ACC112 (cell line): ENCODE measurements around the gene GOT1.

Experiments
- H2AFZ ChIP-seq: fragments of 200-600 bp; sonication (generic); one replicate; pipeline ENCODE4 v1.6.0; 2017; ENCODE audit warnings: antibody characterized with exemption, low read length; ENCODE audit not compliant: unreplicated experiment
- H3K27ac ChIP-seq: fragments of 200-600 bp; sonication (generic); 2 replicates; pipeline ENCODE4 v1.5.1; 2014; ENCODE audit warnings: low read depth, mild to moderate bottlenecking, antibody characterized with exemption, low read length, moderate library complexity
- H3K27me3 ChIP-seq: fragments of 200-600 bp; sonication (generic); 2 replicates; pipeline ENCODE4 v1.6.1; 2014; ENCODE audit warnings: mild to moderate bottlenecking, antibody characterized with exemption, low read length, moderate library complexity, mixed read lengths; ENCODE audit not compliant: insufficient read depth
- H3K36me3 ChIP-seq: fragments of 200-600 bp; sonication (generic); 2 replicates; pipeline ENCODE4 v1.6.1; 2016; ENCODE audit warnings: mild to moderate bottlenecking, antibody characterized with exemption, low read length, moderate library complexity, mixed read lengths; ENCODE audit not compliant: insufficient read depth
- H3K4me1 ChIP-seq: fragments of 200-600 bp; sonication (generic); one replicate; pipeline ENCODE4 v1.6.1; 2016; ENCODE audit warnings: low read length, mixed read lengths; ENCODE audit not compliant: insufficient read depth, unreplicated experiment, control insufficient read depth
- H3K4me3 ChIP-seq: fragments of 200-600 bp; sonication (generic); 2 replicates; pipeline ENCODE4 v1.5.1; 2014; ENCODE audit warnings: mild to moderate bottlenecking, low read depth, low read length
- H3K79me2 ChIP-seq: fragments of 200-600 bp; sonication (generic); one replicate; pipeline ENCODE4 v1.6.0; 2016; ENCODE audit warnings: low read length; ENCODE audit not compliant: control insufficient read depth, unreplicated experiment, insufficient read depth

Gene GOT1

DNA sequence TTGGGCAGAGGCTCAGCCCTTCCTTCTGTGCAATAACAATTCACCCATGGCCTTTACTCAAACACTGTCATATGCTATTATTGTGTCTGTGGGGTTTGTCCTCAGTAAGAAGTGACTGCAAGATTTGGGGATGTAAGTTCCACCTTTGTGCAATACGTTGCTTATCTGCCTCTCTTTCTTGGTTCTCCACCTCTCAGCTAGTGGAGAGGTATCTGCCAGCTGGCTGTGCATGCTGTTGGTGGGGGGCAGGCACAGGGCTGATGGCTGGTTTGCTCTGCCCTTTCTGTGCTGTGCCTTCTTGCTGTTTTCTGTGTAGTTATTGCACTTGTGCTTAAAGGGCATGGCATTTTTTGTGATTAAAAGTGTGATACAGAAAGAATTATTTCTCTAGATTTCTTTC lies 65.1 kb downstream of the GOT1 start:
- no peak overlapping the region for H2AFZ ChIP-seq
- H3K79me2 ChIP-seq: no peaks in the 10 kb centered on the region
- no peaks in the 10 kb centered on the region for H3K36me3 ChIP-seq
- no peak overlapping the region for H3K27ac ChIP-seq
- H3K4me1 ChIP-seq: no peaks in the 10 kb centered on the region
- no peak overlapping the region for H3K4me3 ChIP-seq
- H3K27me3 ChIP-seq: peaks cover 53% of the 10 kb centered on the region

DNA sequence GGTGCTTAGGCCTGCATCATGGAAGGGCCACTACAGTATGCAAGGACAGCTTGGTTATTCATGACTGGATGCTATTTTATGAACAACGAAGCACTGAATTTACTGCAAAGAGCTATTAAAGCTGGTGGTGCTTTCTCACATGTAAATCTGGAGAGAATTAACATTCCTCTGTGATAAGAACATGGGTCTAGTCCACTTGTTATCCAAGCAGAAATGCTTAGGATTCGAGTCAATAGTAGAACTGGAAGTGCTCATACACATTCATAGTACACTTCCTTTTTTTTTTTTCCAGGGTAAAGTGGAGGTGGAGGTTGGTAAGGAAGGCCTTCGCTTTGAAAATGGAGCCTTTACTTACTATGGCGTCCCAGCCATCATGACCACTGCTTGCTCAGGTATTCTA lies 66.3 kb downstream of the GOT1 start:
- Histone ChIP-seq H3K36me3 (no peaks in the 10 kb centered on the region), H2AFZ (no peak overlapping the region), H3K4me3 (no peak overlapping the region), H3K27ac (no peak overlapping the region), H3K4me1 (no peaks in the 10 kb centered on the region), H3K27me3 (peaks cover 49% of the 10 kb centered on the region), H3K79me2 (no peaks in the 10 kb centered on the region)

DNA sequence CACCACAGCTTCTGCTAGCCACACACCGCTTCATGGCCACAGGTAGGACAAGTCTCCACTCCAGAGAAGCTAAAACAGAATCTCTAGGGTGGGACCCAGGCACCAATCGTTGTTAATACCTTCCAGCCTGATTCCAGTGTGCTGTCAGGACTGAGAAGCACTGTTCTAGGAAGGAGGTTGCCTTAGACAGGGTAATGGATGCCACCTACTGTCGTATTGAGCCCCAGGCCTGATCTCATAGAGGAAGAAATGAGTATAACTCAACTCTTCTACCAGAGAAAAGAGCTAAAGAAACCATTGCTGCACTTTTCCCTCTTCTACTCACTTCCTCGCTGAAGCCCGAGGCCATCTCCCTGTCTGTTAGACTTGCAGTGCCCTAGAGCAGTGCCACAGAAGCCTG lies 69.5 kb downstream of the GOT1 start:
- H3K4me3 ChIP-seq: no peak overlapping the region
- no peak overlapping the region for H2AFZ ChIP-seq
- H3K79me2 ChIP-seq: no peaks in the 10 kb centered on the region
- H3K4me1 ChIP-seq: no peaks in the 10 kb centered on the region
- peaks cover 31% of the 10 kb centered on the region for H3K27me3 ChIP-seq
- no peaks in the 10 kb centered on the region for H3K36me3 ChIP-seq
- no peak overlapping the region for H3K27ac ChIP-seq

DNA sequence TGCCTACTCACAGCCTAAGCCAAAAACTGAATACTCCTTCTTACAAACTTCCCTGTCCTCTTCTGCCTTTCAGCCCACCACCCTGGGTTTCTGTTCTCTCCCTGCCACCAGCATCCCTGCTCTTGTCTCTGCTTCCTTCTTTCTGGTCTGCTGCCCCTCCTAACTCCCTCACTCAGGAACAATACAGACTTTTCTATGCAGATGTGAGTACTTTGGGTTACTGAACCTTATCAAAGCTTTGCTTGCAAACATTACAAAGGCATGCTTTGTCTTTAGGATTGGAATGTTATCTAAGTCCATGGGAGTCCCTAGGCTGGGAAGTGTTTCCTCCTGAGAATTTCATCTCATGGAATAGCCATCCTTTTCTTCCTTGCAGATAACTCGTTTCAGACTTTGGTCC lies 72.3 kb downstream of the GOT1 start:
- Histone ChIP-seq H3K79me2 (no peaks in the 10 kb centered on the region), H3K36me3 (no peaks in the 10 kb centered on the region)

DNA sequence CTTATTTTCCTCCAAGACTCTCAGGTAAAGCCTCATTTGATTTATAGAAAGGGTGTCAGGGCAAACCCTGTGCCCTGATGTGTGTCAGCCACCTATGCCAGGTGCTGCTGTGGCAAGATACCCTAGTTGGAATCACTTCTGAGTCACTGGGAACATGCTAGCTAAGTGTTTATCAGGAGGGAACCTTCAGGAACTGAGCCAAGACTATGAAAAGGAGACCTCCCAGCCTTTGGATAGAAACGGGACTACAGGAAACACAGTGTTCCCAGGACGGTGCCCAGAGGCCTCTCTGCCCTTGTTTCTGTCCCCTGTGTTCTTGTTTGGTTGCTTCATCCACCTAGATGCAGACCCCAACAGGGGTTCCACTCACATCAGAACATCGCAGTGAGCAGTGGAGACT lies 72.7 kb downstream of the GOT1 start:
- Histone ChIP-seq H3K79me2 (no peaks in the 10 kb centered on the region), H3K27me3 (peaks cover 47% of the 10 kb centered on the region), H3K4me3 (no peak overlapping the region), H2AFZ (no peak overlapping the region), H3K4me1 (no peaks in the 10 kb centered on the region), H3K36me3 (no peaks in the 10 kb centered on the region), H3K27ac (no peak overlapping the region)

More for the DNA sequence above, 72.3 kb downstream of the GOT1 start:
- H3K27me3 ChIP-seq: peaks cover 43% of the 10 kb centered on the region
- H3K27ac ChIP-seq: no peak overlapping the region
- H2AFZ ChIP-seq: no peak overlapping the region
- H3K4me3 ChIP-seq: no peak overlapping the region
- no peaks in the 10 kb centered on the region for H3K4me1 ChIP-seq

DNA sequence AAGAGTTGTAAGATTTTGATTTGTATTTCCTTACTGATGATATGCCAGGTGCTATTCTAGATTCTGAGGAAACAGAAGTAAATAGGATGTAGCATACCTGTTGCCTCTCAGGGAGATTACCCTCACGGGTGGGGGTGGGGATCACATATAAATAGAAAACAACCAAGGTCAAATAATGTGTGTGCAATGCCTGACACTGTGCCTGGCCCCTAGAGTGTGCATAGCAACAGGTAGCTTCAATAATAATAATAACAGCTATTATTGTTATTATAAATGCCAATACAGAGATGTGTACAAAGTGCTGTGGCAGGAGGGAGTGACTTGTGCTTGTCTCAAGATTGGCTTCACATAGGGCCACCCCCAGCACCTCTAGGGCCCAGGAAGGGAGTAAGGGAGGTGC lies 77.2 kb downstream of the GOT1 start:
- Histone ChIP-seq H3K27me3 (peaks cover 59% of the 10 kb centered on the region), H3K4me1 (no peaks in the 10 kb centered on the region), H3K36me3 (no peaks in the 10 kb centered on the region), H3K27ac (no peak overlapping the region), H3K4me3 (no peak overlapping the region), H3K79me2 (no peaks in the 10 kb centered on the region), H2AFZ (no peak overlapping the region)

DNA sequence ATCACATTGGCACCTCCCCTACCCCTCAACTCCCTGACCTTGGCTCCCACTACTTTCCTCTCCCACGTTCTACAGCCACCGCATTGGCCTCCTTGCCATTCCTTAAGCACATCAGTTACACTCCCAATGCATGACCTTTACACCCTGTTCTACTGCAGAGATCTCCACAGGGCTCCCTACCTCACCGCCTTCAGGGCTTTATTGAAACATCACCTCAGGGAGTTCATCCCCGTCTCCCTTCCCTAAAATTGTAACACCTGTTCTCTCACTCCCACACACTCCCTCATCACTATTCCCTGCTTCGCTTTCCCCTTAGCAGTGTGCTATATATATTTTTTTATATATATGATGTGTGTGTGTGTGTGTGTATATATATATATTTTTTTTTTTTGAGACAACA lies 82.8 kb downstream of the GOT1 start:
- H3K79me2 ChIP-seq: no peaks in the 10 kb centered on the region
- H3K27ac ChIP-seq: no peak overlapping the region
- H3K4me3 ChIP-seq: no peak overlapping the region
- H3K4me1 ChIP-seq: peaks cover 4% of the 10 kb centered on the region
- H3K27me3 ChIP-seq: peaks cover 24% of the 10 kb centered on the region
- H3K36me3 ChIP-seq: no peaks in the 10 kb centered on the region
- H2AFZ ChIP-seq: no peak overlapping the region
